Right atrium auricular region (tissue), 2 donors: ENCODE measurements around the gene TCHP. TPM values are rescaled to one million over a fixed set of nuclear protein-coding genes. Genes with fewer than 3 reads are reported as not detected.
A peak's percentile ranks its signal among the peaks of the same experiment; 100 is the strongest.
"Not testable (repeated sequence)": the region's sequence is repeated elsewhere in the genome, so short reads cannot be mapped to it uniquely, and the experiment has no call there.

Experiments used
- DNase-seq: peaks from one replicate; pipeline ENCODE4 v3.0.0-alpha.2; 2019; ENCODE audit warnings: low spot score
- H3K27ac ChIP-seq, 2 donors: fragments of 200-600 bp; sonication (generic); 1 replicate in 1 of 2; 2 replicates in 1 of 2; pipeline ENCODE4 v1.5.1; 2016 to 2019
- H3K27me3 ChIP-seq, 2 donors: fragments of 200-600 bp; sonication (generic); one replicate each; pipeline versions ENCODE4 v1.5.1 to v1.6.0; 2017 to 2019
- H3K36me3 ChIP-seq: fragments of 200-600 bp; sonication (generic); one replicate; pipeline ENCODE4 v1.5.1; 2016
- H3K4me1 ChIP-seq, 2 donors: fragments of 200-600 bp; sonication (generic); one replicate each; pipeline versions ENCODE4 v1.5.1 to v1.6.0; 2017 to 2019
- H3K4me3 ChIP-seq, 2 donors: fragments of 200-600 bp; sonication (generic); 1 replicate in 1 of 2; 2 replicates in 1 of 2; pipeline ENCODE4 v1.5.1; 2017 to 2019; ENCODE audit warnings: mild to moderate bottlenecking in 1 of 2, moderate library complexity in 1 of 2
- H3K9me3 ChIP-seq, 2 donors: fragments of 200-600 bp; sonication (generic); one replicate each; pipeline ENCODE4 v1.5.1; 2019
- CTCF ChIP-seq, 2 donors: fragments of 200-600 bp; sonication (generic); IDR thresholded peaks; one replicate each; pipeline ENCODE4 v1.5.1; 2019; ENCODE audit warnings: antibody characterized with exemption in 2 of 2
- total RNA-seq, 2 donors: library from RNA; depleted of rRNA; stranded (reverse); fragments of >200 nt; gene quantifications; one replicate each; pipeline ENCODE4 v1.1.0, GENCODE V29; 2016

TCHP gene
- total RNA-seq, 2 donors from 2014 or later, result 6.4 to 9.4 TPM

- no peaks in the 10 kb centered on the region for H3K9me3 ChIP-seq
- H3K27ac ChIP-seq, result no peak overlapping the region
- H3K4me1 ChIP-seq, result peaks cover 0 to 32% of the 10 kb centered on the region in 2 donors
- H3K27me3 ChIP-seq, result no peaks in the 10 kb centered on the region
- H3K36me3 ChIP-seq, result no peaks in the 10 kb centered on the region
- no peak for DNase-seq
- no peak for TF ChIP-seq CTCF (IDR thresholded peaks at IDR 0.05)
- H3K4me3 ChIP-seq, result no peak overlapping the region
These were observed 18.3 kb upstream of the TCHP start for GRCh38 chr12:109881752-109882151.

GRCh38 chr12:109883461-109883860 is 16.6 kb upstream of the TCHP start:
- no peak for DNase-seq
- Histone ChIP-seq H3K9me3 (no peaks in the 10 kb centered on the region), H3K27me3 (no peaks in the 10 kb centered on the region), H3K4me3 (no peak overlapping the region), H3K36me3 (no peaks in the 10 kb centered on the region), H3K27ac (no peak overlapping the region), H3K4me1 (peaks cover 0 to 27% of the 10 kb centered on the region in 2 donors)
- no peak for TF ChIP-seq CTCF (IDR thresholded peaks at IDR 0.05)

- H3K4me1 ChIP-seq, result peaks cover 0 to 16% of the 10 kb centered on the region in 2 donors
- H3K9me3 ChIP-seq, result no peaks in the 10 kb centered on the region
- no peak for DNase-seq
- H3K4me3 ChIP-seq, result no peak overlapping the region
- no peak overlapping the region for H3K27ac ChIP-seq
- no peak for TF ChIP-seq CTCF (IDR thresholded peaks at IDR 0.05)
- no peaks in the 10 kb centered on the region for H3K36me3 ChIP-seq
- H3K27me3 ChIP-seq, result no peaks in the 10 kb centered on the region
These were observed 14.5 kb upstream of the TCHP start for GRCh38 chr12:109885616-109886015.

GRCh38 chr12:109888179-109889020 is 11.7 kb upstream of the TCHP start:
- peak overlapping the region; percentile 24 to 61 for H3K27ac ChIP-seq

GRCh38 chr12:109890620-109891170 is 9.4 kb upstream of the TCHP start:
- Histone ChIP-seq H3K36me3 (no peaks in the 10 kb centered on the region), H3K27me3 (no peaks in the 10 kb centered on the region), H3K9me3 (no peaks in the 10 kb centered on the region)

More at GRCh38 chr12:109888179-109889020, 11.7 kb upstream of the TCHP start:
- no peak for DNase-seq
- Histone ChIP-seq H3K36me3 (no peaks in the 10 kb centered on the region), H3K27me3 (no peaks in the 10 kb centered on the region), H3K4me1 (peaks cover 0 to 11% of the 10 kb centered on the region in 2 donors), H3K9me3 (no peaks in the 10 kb centered on the region), H3K4me3 (no peak overlapping the region)
- no peak for TF ChIP-seq CTCF (IDR thresholded peaks at IDR 0.05)

GRCh38 chr12:109891731-109892130 is 8.3 kb upstream of the TCHP start:
- H3K4me1 ChIP-seq, result peaks cover 0 to 11% of the 10 kb centered on the region in 2 donors
- H3K36me3 ChIP-seq, DNase-seq, H3K27ac ChIP-seq, H3K9me3 ChIP-seq, H3K27me3 ChIP-seq, H3K4me3 ChIP-seq: not testable (repeated sequence)

More at GRCh38 chr12:109890620-109891170, 9.4 kb upstream of the TCHP start:
- no peak for TF ChIP-seq CTCF (IDR thresholded peaks at IDR 0.05)
- Histone ChIP-seq H3K4me3 (no peak overlapping the region), H3K4me1 (peaks cover 0 to 11% of the 10 kb centered on the region in 2 donors), H3K27ac (no peak overlapping the region)
- no peak for DNase-seq
